A549 (cell line): ENCODE data around the gene GALNTL6.

Experiments
- CBX2 ChIP-seq: fragments of 200-600 bp; sonication (generic); IDR thresholded peaks from 2 replicates; pipeline ENCODE4 v1.6.1; 2016; ENCODE audit warnings: low read depth, mild to moderate bottlenecking, borderline replicate concordance
- CEBPB ChIP-seq, 2 experiments: fragments of >200 bp in 1 of 2; sonication (Bioruptor Twin) in 1 of 2; formaldehyde crosslinking in 1 of 2; IDR thresholded peaks; 2 replicates each; pipeline ENCODE4 v1.6.1; 2012 to 2016
- KDM1A ChIP-seq: fragments of 200-600 bp; sonication (generic); IDR thresholded peaks from 2 replicates; pipeline ENCODE4 v1.6.1; 2016; ENCODE audit warnings: low read depth, mild to moderate bottlenecking
- MAFK ChIP-seq: fragments of 450-650 bp; IDR thresholded peaks from 2 replicates; pipeline ENCODE4 v1.6.1; 2014; ENCODE audit not compliant: partially characterized antibody
- MAZ ChIP-seq: fragments of 150-350 bp; IDR thresholded peaks from 2 replicates; pipeline ENCODE4 v1.6.1; 2014; ENCODE audit warnings: antibody characterized with exemption, low read depth, low read length, borderline replicate concordance
- NFE2L2 ChIP-seq: fragments of 150-350 bp; conservative IDR thresholded peaks from 2 replicates; pipeline ENCODE4 v1.6.1; 2014; ENCODE audit warnings: low read length
- POLR2A ChIP-seq: IDR thresholded peaks from 2 replicates; pipeline ENCODE4 v1.6.1; 2012; ENCODE audit warnings: mild to moderate bottlenecking, low read length
- POLR2AphosphoS2 ChIP-seq: conservative IDR thresholded peaks from 2 replicates; pipeline ENCODE4 v1.6.1; 2012; ENCODE audit warnings: low read length, improper control_type of control experiment, inconsistent platforms
- SMC3 ChIP-seq: fragments of >200 bp; sonication (Bioruptor Twin); formaldehyde crosslinking; IDR thresholded peaks from 3 replicates; pipeline ENCODE4 v1.6.1; 2018; ENCODE audit warnings: inconsistent platforms
- TF ChIP-seq, protein P1 (sequence below): fragments of >200 bp; sonication (Bioruptor Twin); formaldehyde crosslinking; IDR thresholded peaks from 3 replicates; pipeline ENCODE4 v1.5.1; 2016
- TF ChIP-seq, protein P2 (sequence below): fragments of 450-650 bp; IDR thresholded peaks from 2 replicates; pipeline ENCODE4 v1.6.1; 2014; ENCODE audit warnings: antibody characterized with exemption
- TF ChIP-seq, protein P3 (sequence below): IDR thresholded peaks from 2 replicates; pipeline ENCODE4 v1.6.1; 2012

DNA sequence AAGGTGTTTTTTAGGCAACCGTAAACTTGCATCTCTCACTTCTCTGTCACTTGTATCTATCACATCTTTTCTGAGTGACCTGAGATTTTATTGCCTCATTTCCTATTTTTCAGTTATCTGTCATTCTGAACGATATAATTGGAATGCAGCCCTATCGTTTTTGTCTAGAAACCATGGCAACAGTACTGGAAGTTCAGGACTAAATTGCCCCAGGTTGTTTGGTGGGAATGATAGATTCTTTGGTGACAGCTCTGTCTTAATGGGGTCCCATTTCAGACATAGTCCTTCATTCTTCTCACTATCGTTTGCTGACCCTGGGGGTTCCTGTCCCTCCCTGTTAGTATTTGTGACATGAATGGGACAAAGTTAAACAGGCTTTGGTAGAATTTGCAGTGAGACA lies 1087.7 kb downstream of the GALNTL6 start:
- TF ChIP-seq, protein P1, sequence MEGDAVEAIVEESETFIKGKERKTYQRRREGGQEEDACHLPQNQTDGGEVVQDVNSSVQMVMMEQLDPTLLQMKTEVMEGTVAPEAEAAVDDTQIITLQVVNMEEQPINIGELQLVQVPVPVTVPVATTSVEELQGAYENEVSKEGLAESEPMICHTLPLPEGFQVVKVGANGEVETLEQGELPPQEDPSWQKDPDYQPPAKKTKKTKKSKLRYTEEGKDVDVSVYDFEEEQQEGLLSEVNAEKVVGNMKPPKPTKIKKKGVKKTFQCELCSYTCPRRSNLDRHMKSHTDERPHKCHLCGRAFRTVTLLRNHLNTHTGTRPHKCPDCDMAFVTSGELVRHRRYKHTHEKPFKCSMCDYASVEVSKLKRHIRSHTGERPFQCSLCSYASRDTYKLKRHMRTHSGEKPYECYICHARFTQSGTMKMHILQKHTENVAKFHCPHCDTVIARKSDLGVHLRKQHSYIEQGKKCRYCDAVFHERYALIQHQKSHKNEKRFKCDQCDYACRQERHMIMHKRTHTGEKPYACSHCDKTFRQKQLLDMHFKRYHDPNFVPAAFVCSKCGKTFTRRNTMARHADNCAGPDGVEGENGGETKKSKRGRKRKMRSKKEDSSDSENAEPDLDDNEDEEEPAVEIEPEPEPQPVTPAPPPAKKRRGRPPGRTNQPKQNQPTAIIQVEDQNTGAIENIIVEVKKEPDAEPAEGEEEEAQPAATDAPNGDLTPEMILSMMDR = no peak
- TF ChIP-seq SMC3 (no peak), CBX2 (no peak), NFE2L2 (no peak), MAFK (no peak), POLR2A (no peak), KDM1A (no peak), MAZ (no peak), CEBPB (IDR thresholded peaks at IDR 0.05) (no peak), POLR2AphosphoS2 (no peak)
- TF ChIP-seq, protein P2, sequence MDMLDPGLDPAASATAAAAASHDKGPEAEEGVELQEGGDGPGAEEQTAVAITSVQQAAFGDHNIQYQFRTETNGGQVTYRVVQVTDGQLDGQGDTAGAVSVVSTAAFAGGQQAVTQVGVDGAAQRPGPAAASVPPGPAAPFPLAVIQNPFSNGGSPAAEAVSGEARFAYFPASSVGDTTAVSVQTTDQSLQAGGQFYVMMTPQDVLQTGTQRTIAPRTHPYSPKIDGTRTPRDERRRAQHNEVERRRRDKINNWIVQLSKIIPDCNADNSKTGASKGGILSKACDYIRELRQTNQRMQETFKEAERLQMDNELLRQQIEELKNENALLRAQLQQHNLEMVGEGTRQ = no peak
- TF ChIP-seq, protein P3, sequence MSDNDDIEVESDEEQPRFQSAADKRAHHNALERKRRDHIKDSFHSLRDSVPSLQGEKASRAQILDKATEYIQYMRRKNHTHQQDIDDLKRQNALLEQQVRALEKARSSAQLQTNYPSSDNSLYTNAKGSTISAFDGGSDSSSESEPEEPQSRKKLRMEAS = no peak
